ENCODE data around the gene C15orf40. TPM values are rescaled to one million over a fixed set of nuclear protein-coding genes. Genes with fewer than 3 reads are reported as not detected.
"Not testable (repeated sequence)": the region's sequence is repeated elsewhere in the genome, so short reads cannot be mapped to it uniquely, and the experiment has no call there.

C15orf40 gene
- total RNA-seq, 3 donors from 2014 or later: 21.4 to 24.6 (median 23.0) TPM

GRCh38 chr15:82944821-82945220 is 66.6 kb downstream of the C15orf40 start:
- intact Hi-C loops (cut with DNase I, micrococcal nuclease): no loop called here
- ATAC-seq: no peak
- Histone ChIP-seq H3K4me1 (ENCODE audit: low read depth) (no peaks in the 10 kb centered on the region), H3K4me3 (no peak overlapping the region), H3K36me3 (ENCODE audit: low read depth) (no peaks in the 10 kb centered on the region), H3K9me3 (no peaks in the 10 kb centered on the region)
- no peak for DNase-seq
- no peak for TF ChIP-seq CTCF (IDR thresholded peaks at IDR 0.05)

GRCh38 chr15:82944056-82944455 is 67.4 kb downstream of the C15orf40 start:
- no peak for DNase-seq
- TF ChIP-seq CTCF (IDR thresholded peaks at IDR 0.05): no peak
- Histone ChIP-seq H3K36me3 (ENCODE audit: low read depth) (no peaks in the 10 kb centered on the region), H3K4me1 (ENCODE audit: low read depth) (no peaks in the 10 kb centered on the region), H3K4me3 (no peak overlapping the region), H3K9me3 (no peaks in the 10 kb centered on the region)
- intact Hi-C loops (cut with DNase I, micrococcal nuclease): no loop called here
- no peak for ATAC-seq

- Histone ChIP-seq H3K4me3 (no peak overlapping the region), H3K9me3 (no peaks in the 10 kb centered on the region), H3K4me1 (ENCODE audit: low read depth) (no peaks in the 10 kb centered on the region), H3K36me3 (ENCODE audit: low read depth) (no peaks in the 10 kb centered on the region)
- ATAC-seq: no peak
- TF ChIP-seq CTCF (IDR thresholded peaks at IDR 0.05): no peak
- DNase-seq: no peak
- intact Hi-C loops (cut with DNase I, micrococcal nuclease): no loop called here
These were observed 68.3 kb downstream of the C15orf40 start for GRCh38 chr15:82943176-82943575.

- no peak overlapping the region for H3K4me3 ChIP-seq
- intact Hi-C loops (cut with DNase I, micrococcal nuclease): no loop called here
These were observed 68.7 kb downstream of the C15orf40 start for GRCh38 chr15:82942691-82943090.

GRCh38 chr15:82939678-82940077 is 71.8 kb downstream of the C15orf40 start:
- ATAC-seq; H3K4me1 ChIP-seq (ENCODE audit: low read depth); H3K9me3 ChIP-seq; H3K36me3 ChIP-seq (ENCODE audit: low read depth); intact Hi-C loops (cut with DNase I, micrococcal nuclease); H3K4me3 ChIP-seq; DNase-seq: not testable (repeated sequence)

More at GRCh38 chr15:82942691-82943090, 68.7 kb downstream of the C15orf40 start:
- Histone ChIP-seq H3K36me3 (ENCODE audit: low read depth) (no peaks in the 10 kb centered on the region), H3K4me1 (ENCODE audit: low read depth) (no peaks in the 10 kb centered on the region), H3K9me3 (no peaks in the 10 kb centered on the region)
- DNase-seq (no peak), ATAC-seq (no peak)
- no peak for TF ChIP-seq CTCF (IDR thresholded peaks at IDR 0.05)

Other genes starting within 250 kb of the C15orf40 start
- gene FSD2, start 205.6 kb downstream of the C15orf40 start, total RNA-seq: not detected
- gene WHAMM, start 202.0 kb downstream of the C15orf40 start, total RNA-seq: 10 to 100 TPM; 10.8 to 13.2 (median 11.4) TPM
- gene HOMER2, start 58.9 kb downstream of the C15orf40 start, total RNA-seq: 10 to 100 TPM in 1 of 3 donors, 1 to 10 TPM in 2; 1.9 to 16.3 (median 2.1) TPM
- 10 to 100 TPM; 19.5 to 23.9 (median 20.6) TPM for gene RAMAC, start 25.4 kb downstream of the C15orf40 start, total RNA-seq
- gene BTBD1, start 55.6 kb upstream of the C15orf40 start, total RNA-seq: 10 to 100 TPM; 50.9 to 57.8 (median 53.7) TPM
- 1 to 10 TPM; 1.2 to 4.9 (median 1.5) TPM for gene TM6SF1, start 96.0 kb upstream of the C15orf40 start, total RNA-seq
- gene HDGFL3, start 196.2 kb upstream of the C15orf40 start, total RNA-seq: 10 to 100 TPM in 2 of 3 donors, 1 to 10 TPM in 1; 7.3 to 58.8 (median 14.1) TPM